Stomach (tissue), 9 donors: ENCODE measurements around the gene SPAG17. TPM values are rescaled to one million over a fixed set of nuclear protein-coding genes. Genes with fewer than 3 reads are reported as not detected.

Experiments
- DNase-seq, 2 donors: peaks; one replicate each; pipeline versions ENCODE4 v3.0.0 to v3.0.0-alpha.2; 2013 to 2019
- H3K27ac ChIP-seq, 5 donors: fragments of 200-600 bp in 4 of 5; sonication (generic) in 4 of 5; one replicate each; pipeline ENCODE4 v1.5.1; 2013 to 2019; ENCODE audit warnings: mild to moderate bottlenecking in 1 of 5, moderate library complexity in 1 of 5
- H3K27me3 ChIP-seq, 3 donors: fragments of 200-600 bp; sonication (generic); one replicate each; pipeline ENCODE4 v1.5.1; 2017 to 2019; ENCODE audit warnings: mixed run types in 1 of 3
- H3K36me3 ChIP-seq, 4 donors: fragments of 200-600 bp; sonication (generic); 1 replicate in 3 of 4; 2 replicates in 1 of 4; pipeline ENCODE4 v1.5.1; 2016 to 2019
- H3K4me1 ChIP-seq, 4 donors: fragments of 200-600 bp; sonication (generic); one replicate each; pipeline ENCODE4 v1.5.1; 2016 to 2019
- H3K4me3 ChIP-seq, 4 donors: fragments of 200-600 bp; sonication (generic) in 3 of 4; one replicate each; pipeline ENCODE4 v1.5.1; 2016 to 2019; ENCODE audit warnings: mild to moderate bottlenecking in 1 of 4
- H3K9me3 ChIP-seq, 4 donors: fragments of 200-600 bp; sonication (generic); one replicate each; pipeline ENCODE4 v1.5.1; 2016 to 2019
- EP300 ChIP-seq: sonication (generic); formaldehyde crosslinking; IDR thresholded peaks from one replicate; pipeline ENCODE4 v1.6.1; 2017; ENCODE audit warnings: antibody characterized with exemption
- POLR2A ChIP-seq, 4 donors: fragments of 450-650 bp; IDR thresholded peaks; one replicate each; pipeline ENCODE4 v1.6.1; 2016; ENCODE audit warnings: antibody characterized with exemption in 4 of 4, control low read depth in 2 of 4, mild to moderate bottlenecking in 1 of 4, moderate library complexity in 1 of 4
- POLR2AphosphoS5 ChIP-seq, 3 donors: sonication (generic); formaldehyde crosslinking; IDR thresholded peaks; one replicate each; pipeline ENCODE4 v1.6.1; 2016; ENCODE audit warnings: antibody characterized with exemption in 3 of 3
- WGBS, 5 donors: extraction: QIAGEN DNeasy Blood & Tissue Kit in 3 of 5; methylation state at CpG; one replicate each; pipeline versions ENCODE4 v1.1.5 to v1.1.7; 2013 to 2018; 5-methylcytosine and 5-hydroxymethylcytosine counted together
- intact Hi-C: fragments of 100-400 bp; cut with DNase I; formaldehyde crosslinking; loops from one replicate; pipeline ENCODE4 v1.15.1; 2023; ENCODE audit warnings: low total_unique reads
- polyA plus RNA-seq, 3 donors: library from polyadenylated mRNA; stranded (reverse); fragments of 200-250 nt; gene quantifications; one replicate each; pipeline ENCODE4 v1.2.3, GENCODE V29; 2013
- total RNA-seq, 5 donors: library from RNA; depleted of rRNA; stranded (reverse); fragments of >200 nt; gene quantifications; one replicate each; pipeline versions ENCODE4 v1.1.0 to v1.2.3, GENCODE V29; 2014 to 2016
- TF ChIP-seq, protein P1 (sequence below), 7 experiments: fragments of 450-650 bp in 4 of 7; fragments of 200-600 bp in 3 of 7; sonication (generic) in 3 of 7; IDR thresholded peaks; one replicate each; pipeline ENCODE4 v1.5.1; 2016 to 2019; ENCODE audit warnings: antibody characterized with exemption in 7 of 7, control low read depth in 2 of 7, mild to moderate bottlenecking in 1 of 7
- donor health status: healthy with polysubstance abuse.
- donor health status: Bipolar disorder and iron deficiency.
- donor health status: healthy.

The SPAG17 gene
- total and polyA plus RNA-seq, 8 donors = under 0.01 to 8.9 (median 5.0) TPM; not detected in 5

GRCh38 chr1:118122234-118123004 lies 62.6 kb downstream of the SPAG17 start:
- DNase-seq = no peak
- H3K27ac ChIP-seq = no peak overlapping the region
- H3K36me3 ChIP-seq = no peaks in the 10 kb centered on the region
- WGBS, 5 donors = 77 to 83% (median 81%) methylated on average over 4 of the region's 4 CpGs
- no peak for TF ChIP-seq POLR2AphosphoS5 (IDR thresholded peaks at IDR 0.05)
- no peaks in the 10 kb centered on the region for H3K27me3 ChIP-seq
- no peaks in the 10 kb centered on the region for H3K9me3 ChIP-seq
- H3K4me3 ChIP-seq = no peak overlapping the region
- intact Hi-C loops = no loop called here
- peaks cover 3 to 29% (median 18%) of the 10 kb centered on the region in 4 donors for H3K4me1 ChIP-seq

DNA sequence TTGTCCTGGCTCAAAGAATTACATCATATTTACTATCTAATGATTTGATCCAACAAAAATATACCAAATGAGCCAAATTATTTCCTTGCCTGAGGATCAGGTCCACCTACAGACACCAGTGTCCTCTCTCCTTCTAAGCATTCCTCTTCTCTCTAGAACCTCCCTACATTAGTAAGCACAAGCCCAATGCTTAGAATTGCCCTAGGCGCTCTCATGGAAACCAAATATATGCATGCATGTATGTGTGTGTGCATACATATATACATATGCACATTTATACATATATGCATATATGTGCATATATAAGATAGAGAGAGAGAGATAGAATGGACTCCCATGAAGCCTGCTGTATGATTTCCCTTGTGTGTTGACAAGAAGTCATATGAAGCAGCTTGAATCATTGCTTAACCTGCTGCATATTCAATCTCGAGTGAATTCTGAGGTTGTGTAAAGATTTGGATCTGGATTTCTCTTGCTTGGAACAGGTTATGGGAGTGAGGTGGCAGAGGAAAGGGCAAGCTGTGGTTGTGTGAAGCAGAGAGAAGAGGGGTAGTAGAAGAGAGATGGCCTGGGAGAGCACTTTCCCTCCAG lies 66.1 kb downstream of the SPAG17 start:
- TF ChIP-seq, protein P1, sequence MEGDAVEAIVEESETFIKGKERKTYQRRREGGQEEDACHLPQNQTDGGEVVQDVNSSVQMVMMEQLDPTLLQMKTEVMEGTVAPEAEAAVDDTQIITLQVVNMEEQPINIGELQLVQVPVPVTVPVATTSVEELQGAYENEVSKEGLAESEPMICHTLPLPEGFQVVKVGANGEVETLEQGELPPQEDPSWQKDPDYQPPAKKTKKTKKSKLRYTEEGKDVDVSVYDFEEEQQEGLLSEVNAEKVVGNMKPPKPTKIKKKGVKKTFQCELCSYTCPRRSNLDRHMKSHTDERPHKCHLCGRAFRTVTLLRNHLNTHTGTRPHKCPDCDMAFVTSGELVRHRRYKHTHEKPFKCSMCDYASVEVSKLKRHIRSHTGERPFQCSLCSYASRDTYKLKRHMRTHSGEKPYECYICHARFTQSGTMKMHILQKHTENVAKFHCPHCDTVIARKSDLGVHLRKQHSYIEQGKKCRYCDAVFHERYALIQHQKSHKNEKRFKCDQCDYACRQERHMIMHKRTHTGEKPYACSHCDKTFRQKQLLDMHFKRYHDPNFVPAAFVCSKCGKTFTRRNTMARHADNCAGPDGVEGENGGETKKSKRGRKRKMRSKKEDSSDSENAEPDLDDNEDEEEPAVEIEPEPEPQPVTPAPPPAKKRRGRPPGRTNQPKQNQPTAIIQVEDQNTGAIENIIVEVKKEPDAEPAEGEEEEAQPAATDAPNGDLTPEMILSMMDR (IDR thresholded peaks at IDR 0.05) = no peak
- no peak for TF ChIP-seq POLR2A (IDR thresholded peaks at IDR 0.05)
- no peak for TF ChIP-seq EP300
- no peak for TF ChIP-seq POLR2AphosphoS5 (IDR thresholded peaks at IDR 0.05)
- intact Hi-C loops = no loop called here
- DNase-seq = no peak
- Histone ChIP-seq H3K36me3 (no peaks in the 10 kb centered on the region), H3K4me3 (no peak overlapping the region), H3K4me1 (peaks cover 3 to 48% (median 28%) of the 10 kb centered on the region in 4 donors), H3K27me3 (no peaks in the 10 kb centered on the region), H3K27ac (no peak overlapping the region), H3K9me3 (no peaks in the 10 kb centered on the region)
- 65 to 74% (median 72%) methylated on average over 2 of the region's 2 CpGs for WGBS, 5 donors

- Histone ChIP-seq H3K36me3 (no peaks in the 10 kb centered on the region), H3K27me3 (no peaks in the 10 kb centered on the region), H3K4me3 (no peak overlapping the region), H3K27ac (no peak overlapping the region), H3K9me3 (no peaks in the 10 kb centered on the region), H3K4me1 (peaks cover 3 to 48% (median 28%) of the 10 kb centered on the region in 4 donors)
- TF ChIP-seq POLR2AphosphoS5 (IDR thresholded peaks at IDR 0.05) (peak in 2 of 3 donors; percentile 22 to 51), POLR2A (IDR thresholded peaks at IDR 0.05) (no peak)
- peak; percentile 40 to 67 for DNase-seq
- intact Hi-C loops = no loop called here
- WGBS, 5 donors = 15 to 31% (median 18%) methylated on average over 5 of the region's 5 CpGs
Measured at GRCh38 chr1:118118469-118118868, 66.6 kb downstream of the SPAG17 start.

GRCh38 chr1:118117521-118117920 lies 67.5 kb downstream of the SPAG17 start:
- H3K4me1 ChIP-seq = peaks cover 3 to 48% (median 28%) of the 10 kb centered on the region in 4 donors
- no peak for DNase-seq

GRCh38 chr1:118116909-118117308 lies 68.1 kb downstream of the SPAG17 start:
- Histone ChIP-seq H3K4me3 (no peak overlapping the region), H3K36me3 (no peaks in the 10 kb centered on the region), H3K27ac (peak overlapping the region in 2 of 5 donors; percentile 39 to 53), H3K4me1 (peaks cover 3 to 51% (median 28%) of the 10 kb centered on the region in 4 donors), H3K27me3 (no peaks in the 10 kb centered on the region), H3K9me3 (no peaks in the 10 kb centered on the region)
- WGBS, 5 donors = 17 to 38% (median 31%) methylated on average over 4 of the region's 4 CpGs
- intact Hi-C loops = no loop called here
- DNase-seq = peak in 1 of 2 donors; percentile 44
- TF ChIP-seq, protein P1 (IDR thresholded peaks at IDR 0.05) = no peak
- TF ChIP-seq POLR2AphosphoS5 (IDR thresholded peaks at IDR 0.05) (peak in 1 of 3 donors; percentile 54), POLR2A (IDR thresholded peaks at IDR 0.05) (no peak), EP300 (no peak)

More at GRCh38 chr1:118117521-118117920, 67.5 kb downstream of the SPAG17 start:
- H3K9me3 ChIP-seq = no peaks in the 10 kb centered on the region
- peak overlapping the region in 2 of 5 donors; percentile 53 to 64 for H3K27ac ChIP-seq
- intact Hi-C loops = no loop called here
- H3K4me3 ChIP-seq = no peak overlapping the region
- TF ChIP-seq POLR2AphosphoS5 (IDR thresholded peaks at IDR 0.05) (no peak), POLR2A (IDR thresholded peaks at IDR 0.05) (no peak), EP300 (no peak)
- TF ChIP-seq, protein P1 (IDR thresholded peaks at IDR 0.05) = no peak
- WGBS, 5 donors = 82 to 98% (median 87%) methylated on average over 4 of the region's 4 CpGs
- H3K36me3 ChIP-seq = no peaks in the 10 kb centered on the region
- H3K27me3 ChIP-seq = no peaks in the 10 kb centered on the region
